K562 (cell line): Measurements from ENCODE around the gene LRP1B.

Source experiments
- EP300 ChIP-seq: IDR thresholded peaks from 2 replicates; pipeline ENCODE4 v1.6.1; 2012; ENCODE audit warnings: low read length, improper control_type of control experiment
- FIP1L1 ChIP-seq: fragments of 200-400 bp; formaldehyde crosslinking; IDR thresholded peaks from 2 replicates; pipeline ENCODE4 v1.6.1; 2018; ENCODE audit warnings: mild to moderate bottlenecking, low read depth, low read length; ENCODE audit not compliant: poor library complexity, severe bottlenecking
- GATAD2A ChIP-seq: fragments of 450-650 bp; IDR thresholded peaks from 2 replicates; pipeline ENCODE4 v1.6.1; 2017
- POLR2A ChIP-seq: fragments of 450-650 bp; conservative IDR thresholded peaks from 2 replicates; pipeline ENCODE4 v1.6.1; 2016
- POLR2AphosphoS5 ChIP-seq: IDR thresholded peaks from 2 replicates; pipeline ENCODE4 v1.6.1; 2011; ENCODE audit warnings: mild to moderate bottlenecking, low read depth, low read length, moderate library complexity; ENCODE audit not compliant: control insufficient read depth, insufficient read depth
- ZFP1 ChIP-seq: fragments of 450-650 bp; formaldehyde crosslinking; IDR thresholded peaks from 2 replicates; pipeline ENCODE4 v1.4.0; 2020; ENCODE audit warnings: mild to moderate bottlenecking, mixed read lengths
- ZNF232 ChIP-seq: sonication (generic); formaldehyde crosslinking; IDR thresholded peaks from 2 replicates; pipeline ENCODE4 v1.8.0; 2022; ENCODE audit warnings: mild to moderate bottlenecking, missing genetic modification reagents
- ZNF274 ChIP-seq: IDR thresholded peaks from 2 replicates; pipeline ENCODE4 v1.6.1; 2011; ENCODE audit warnings: low read depth, mild to moderate bottlenecking, low read length, moderate library complexity, borderline replicate concordance
- ZNF436 ChIP-seq: fragments of 250-450, 450-650 bp; sonication (Bioruptor Pico); formaldehyde crosslinking; IDR thresholded peaks from 2 replicates; pipeline ENCODE4 v1.7.0; 2020; ENCODE audit warnings: mild to moderate bottlenecking
- ZNF785 ChIP-seq: fragments of 250-450 bp; sonication (Bioruptor Pico); IDR thresholded peaks from 2 replicates; pipeline ENCODE4 v1.4.0; 2020; ENCODE audit warnings: mild to moderate bottlenecking
- TF ChIP-seq, protein P1 (sequence below), 3 experiments: IDR thresholded peaks in 2 of 3; conservative IDR thresholded peaks in 1 of 3; 2 replicates each; pipeline ENCODE4 v1.5.1; 2011 to 2012; ENCODE audit warnings: low read length in 3 of 3, mild to moderate bottlenecking in 3 of 3, control low read depth in 2 of 3, improper control_type of control experiment in 1 of 3, inconsistent platforms in 1 of 3, low read depth in 1 of 3, mixed read lengths in 1 of 3, moderate library complexity in 1 of 3; ENCODE audit not compliant: insufficient read depth in 2 of 3
- TF ChIP-seq, protein P2 (sequence below): fragments of 450-650 bp; IDR thresholded peaks from 2 replicates; pipeline ENCODE4 v1.6.1; 2016; ENCODE audit warnings: low read depth
- TF ChIP-seq, protein P3 (sequence below): IDR thresholded peaks from 2 replicates; pipeline ENCODE4 v1.6.1; 2011; ENCODE audit warnings: borderline replicate concordance, low read depth, mild to moderate bottlenecking, moderate library complexity, low read length; ENCODE audit not compliant: insufficient read depth, poor library complexity, severe bottlenecking

DNA sequence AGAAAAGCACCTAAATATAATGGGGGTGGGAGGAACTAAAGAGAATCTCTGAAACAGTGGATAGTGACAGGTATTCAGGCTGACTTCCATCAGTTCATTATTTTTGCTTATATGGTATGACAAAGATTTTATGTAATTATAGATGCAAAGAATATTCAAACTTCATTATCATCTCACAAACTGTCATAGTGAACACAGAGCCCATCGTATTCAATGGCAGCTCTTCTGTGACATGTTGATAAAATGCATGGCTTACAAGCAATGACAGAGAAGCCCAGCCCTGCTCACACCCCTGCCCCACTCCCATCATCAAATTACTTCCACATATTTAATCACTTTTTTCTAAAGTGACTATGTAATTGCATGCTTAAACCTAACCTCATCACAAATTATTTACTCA, 904.3 kb downstream of the LRP1B start:
- TF ChIP-seq, protein P1, sequence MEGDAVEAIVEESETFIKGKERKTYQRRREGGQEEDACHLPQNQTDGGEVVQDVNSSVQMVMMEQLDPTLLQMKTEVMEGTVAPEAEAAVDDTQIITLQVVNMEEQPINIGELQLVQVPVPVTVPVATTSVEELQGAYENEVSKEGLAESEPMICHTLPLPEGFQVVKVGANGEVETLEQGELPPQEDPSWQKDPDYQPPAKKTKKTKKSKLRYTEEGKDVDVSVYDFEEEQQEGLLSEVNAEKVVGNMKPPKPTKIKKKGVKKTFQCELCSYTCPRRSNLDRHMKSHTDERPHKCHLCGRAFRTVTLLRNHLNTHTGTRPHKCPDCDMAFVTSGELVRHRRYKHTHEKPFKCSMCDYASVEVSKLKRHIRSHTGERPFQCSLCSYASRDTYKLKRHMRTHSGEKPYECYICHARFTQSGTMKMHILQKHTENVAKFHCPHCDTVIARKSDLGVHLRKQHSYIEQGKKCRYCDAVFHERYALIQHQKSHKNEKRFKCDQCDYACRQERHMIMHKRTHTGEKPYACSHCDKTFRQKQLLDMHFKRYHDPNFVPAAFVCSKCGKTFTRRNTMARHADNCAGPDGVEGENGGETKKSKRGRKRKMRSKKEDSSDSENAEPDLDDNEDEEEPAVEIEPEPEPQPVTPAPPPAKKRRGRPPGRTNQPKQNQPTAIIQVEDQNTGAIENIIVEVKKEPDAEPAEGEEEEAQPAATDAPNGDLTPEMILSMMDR (IDR thresholded peaks at IDR 0.05 in 2 of 3, conservative IDR thresholded peaks at IDR 0.05 in 1 of 3; ENCODE audit: insufficient read depth in 2 of 3, low read depth in 1 of 3, low read length in 3 of 3) = no peak
- TF ChIP-seq POLR2A (no peak), ZNF274 (no peak), ZNF436 (no peak), ZNF232 (CRISPR knock-in tag) (no peak), ZNF785 (CRISPR knock-in tag) (no peak), FIP1L1 (no peak), ZFP1 (CRISPR knock-in tag) (no peak), POLR2AphosphoS5 (no peak), GATAD2A (no peak), EP300 (no peak)
- TF ChIP-seq, protein P2, sequence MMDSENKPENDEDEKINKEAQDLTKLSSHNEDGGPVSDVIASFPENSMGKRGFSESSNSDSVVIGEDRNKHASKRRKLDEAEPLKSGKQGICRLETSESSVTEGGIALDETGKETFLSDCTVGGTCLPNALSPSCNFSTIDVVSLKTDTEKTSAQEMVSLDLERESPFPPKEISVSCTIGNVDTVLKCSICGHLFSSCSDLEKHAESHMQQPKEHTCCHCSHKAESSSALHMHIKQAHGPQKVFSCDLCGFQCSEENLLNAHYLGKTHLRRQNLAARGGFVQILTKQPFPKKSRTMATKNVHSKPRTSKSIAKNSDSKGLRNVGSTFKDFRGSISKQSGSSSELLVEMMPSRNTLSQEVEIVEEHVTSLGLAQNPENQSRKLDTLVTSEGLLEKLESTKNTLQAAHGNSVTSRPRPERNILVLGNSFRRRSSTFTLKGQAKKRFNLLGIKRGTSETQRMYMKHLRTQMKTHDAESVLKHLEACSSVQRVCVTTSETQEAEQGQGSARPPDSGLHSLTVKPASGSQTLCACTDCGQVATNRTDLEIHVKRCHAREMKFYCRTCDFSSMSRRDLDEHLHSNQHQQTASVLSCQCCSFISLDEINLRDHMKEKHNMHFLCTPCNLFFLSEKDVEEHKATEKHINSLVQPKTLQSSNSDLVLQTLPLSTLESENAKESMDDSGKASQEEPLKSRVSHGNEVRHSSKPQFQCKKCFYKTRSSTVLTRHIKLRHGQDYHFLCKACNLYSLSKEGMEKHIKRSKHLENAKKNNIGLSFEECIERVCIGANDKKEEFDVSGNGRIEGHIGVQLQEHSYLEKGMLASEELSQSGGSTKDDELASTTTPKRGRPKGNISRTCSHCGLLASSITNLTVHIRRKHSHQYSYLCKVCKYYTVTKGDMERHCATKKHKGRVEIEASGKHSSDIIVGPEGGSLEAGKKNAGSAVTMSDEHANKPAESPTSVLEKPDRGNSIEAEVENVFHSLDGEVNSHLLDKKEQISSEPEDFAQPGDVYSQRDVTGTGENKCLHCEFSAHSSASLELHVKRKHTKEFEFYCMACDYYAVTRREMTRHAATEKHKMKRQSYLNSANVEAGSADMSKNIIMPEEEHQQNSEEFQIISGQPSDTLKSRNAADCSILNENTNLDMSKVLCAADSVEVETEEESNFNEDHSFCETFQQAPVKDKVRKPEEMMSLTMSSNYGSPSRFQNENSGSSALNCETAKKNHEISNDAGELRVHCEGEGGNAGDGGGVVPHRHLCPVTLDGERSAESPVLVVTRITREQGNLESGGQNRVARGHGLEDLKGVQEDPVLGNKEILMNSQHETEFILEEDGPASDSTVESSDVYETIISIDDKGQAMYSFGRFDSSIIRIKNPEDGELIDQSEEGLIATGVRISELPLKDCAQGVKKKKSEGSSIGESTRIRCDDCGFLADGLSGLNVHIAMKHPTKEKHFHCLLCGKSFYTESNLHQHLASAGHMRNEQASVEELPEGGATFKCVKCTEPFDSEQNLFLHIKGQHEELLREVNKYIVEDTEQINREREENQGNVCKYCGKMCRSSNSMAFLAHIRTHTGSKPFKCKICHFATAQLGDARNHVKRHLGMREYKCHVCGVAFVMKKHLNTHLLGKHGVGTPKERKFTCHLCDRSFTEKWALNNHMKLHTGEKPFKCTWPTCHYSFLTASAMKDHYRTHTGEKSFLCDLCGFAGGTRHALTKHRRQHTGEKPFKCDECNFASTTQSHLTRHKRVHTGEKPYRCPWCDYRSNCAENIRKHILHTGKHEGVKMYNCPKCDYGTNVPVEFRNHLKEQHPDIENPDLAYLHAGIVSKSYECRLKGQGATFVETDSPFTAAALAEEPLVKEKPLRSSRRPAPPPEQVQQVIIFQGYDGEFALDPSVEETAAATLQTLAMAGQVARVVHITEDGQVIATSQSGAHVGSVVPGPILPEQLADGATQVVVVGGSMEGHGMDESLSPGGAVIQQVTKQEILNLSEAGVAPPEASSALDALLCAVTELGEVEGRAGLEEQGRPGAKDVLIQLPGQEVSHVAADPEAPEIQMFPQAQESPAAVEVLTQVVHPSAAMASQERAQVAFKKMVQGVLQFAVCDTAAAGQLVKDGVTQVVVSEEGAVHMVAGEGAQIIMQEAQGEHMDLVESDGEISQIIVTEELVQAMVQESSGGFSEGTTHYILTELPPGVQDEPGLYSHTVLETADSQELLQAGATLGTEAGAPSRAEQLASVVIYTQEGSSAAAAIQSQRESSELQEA = no peak
- TF ChIP-seq, protein P3, sequence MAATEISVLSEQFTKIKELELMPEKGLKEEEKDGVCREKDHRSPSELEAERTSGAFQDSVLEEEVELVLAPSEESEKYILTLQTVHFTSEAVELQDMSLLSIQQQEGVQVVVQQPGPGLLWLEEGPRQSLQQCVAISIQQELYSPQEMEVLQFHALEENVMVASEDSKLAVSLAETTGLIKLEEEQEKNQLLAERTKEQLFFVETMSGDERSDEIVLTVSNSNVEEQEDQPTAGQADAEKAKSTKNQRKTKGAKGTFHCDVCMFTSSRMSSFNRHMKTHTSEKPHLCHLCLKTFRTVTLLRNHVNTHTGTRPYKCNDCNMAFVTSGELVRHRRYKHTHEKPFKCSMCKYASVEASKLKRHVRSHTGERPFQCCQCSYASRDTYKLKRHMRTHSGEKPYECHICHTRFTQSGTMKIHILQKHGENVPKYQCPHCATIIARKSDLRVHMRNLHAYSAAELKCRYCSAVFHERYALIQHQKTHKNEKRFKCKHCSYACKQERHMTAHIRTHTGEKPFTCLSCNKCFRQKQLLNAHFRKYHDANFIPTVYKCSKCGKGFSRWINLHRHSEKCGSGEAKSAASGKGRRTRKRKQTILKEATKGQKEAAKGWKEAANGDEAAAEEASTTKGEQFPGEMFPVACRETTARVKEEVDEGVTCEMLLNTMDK = no peak
